ENCODE data around the gene ERI2.
A peak's percentile ranks its signal among the peaks of the same experiment; 100 is the strongest.
"Not testable (repeated sequence)": the region's sequence is repeated elsewhere in the genome, so short reads cannot be mapped to it uniquely, and the experiment has no call there.

Gene ERI2

GRCh38 chr16:20763461-20764232, 42.6 kb downstream of the ERI2 start, which contains the start of gene ACSM3:
Gene ACSM3, plus strand, starts transcription at chr16:20764014. Its CDS starts 6,021 bp downstream, at chr16:20770035.
- peak; percentile 91 for DNase-seq

- no peak for DNase-seq
Measured at GRCh38 chr16:20762404-20763123, 43.7 kb downstream of the ERI2 start.

GRCh38 chr16:20761175-20761574, 45.1 kb downstream of the ERI2 start:
- no peak for DNase-seq

- DNase-seq, result no peak
Measured at GRCh38 chr16:20760346-20760745, 45.9 kb downstream of the ERI2 start.

GRCh38 chr16:20755799-20756198, 50.5 kb downstream of the ERI2 start:
- DNase-seq, result not testable (repeated sequence)

GRCh38 chr16:20755238-20755637, 51.0 kb downstream of the ERI2 start:
- DNase-seq, result no peak

- no peak for DNase-seq
Measured at GRCh38 chr16:20753727-20754126, 52.5 kb downstream of the ERI2 start.

- no peak for DNase-seq
Measured at GRCh38 chr16:20750558-20750957, 55.7 kb downstream of the ERI2 start.

- no peak for DNase-seq
Measured at GRCh38 chr16:20749474-20749873, 56.8 kb downstream of the ERI2 start.

- DNase-seq, result no peak
Measured at GRCh38 chr16:20747030-20747816, 59.0 kb downstream of the ERI2 start.

- DNase-seq, result no peak
Measured at GRCh38 chr16:20746461-20746860, 59.8 kb downstream of the ERI2 start.

All from RPMI8226 (cell line).